Measurements from ENCODE around the gene PTPRT. TPM values are rescaled to one million over a fixed set of nuclear protein-coding genes. Genes with fewer than 3 reads are reported as not detected.

Gene PTPRT
- total RNA-seq, 1 experiment from 2014 or later = not detected

- no peak for DNase-seq (ENCODE audit: low spot score)
- Histone ChIP-seq H3K9me3 (ENCODE audit: low read depth, low read length, poor library complexity, severe bottlenecking) (no peaks in the 10 kb centered on the region), H3K27me3 (replicated peaks; ENCODE audit: insufficient read depth, low read depth, low read length, poor library complexity) (peaks cover 7% of the 10 kb centered on the region), H3K4me3 (ENCODE audit: low read depth, low read length, poor library complexity, severe bottlenecking) (no peak overlapping the region), H3K36me3 (ENCODE audit: insufficient read depth, low read length, poor library complexity, severe bottlenecking) (no peaks in the 10 kb centered on the region), H3K27ac (ENCODE audit: low read depth, low read length, poor library complexity, severe bottlenecking) (no peak overlapping the region), H3K4me1 (ENCODE audit: insufficient read depth, low read length, poor library complexity, severe bottlenecking) (no peaks in the 10 kb centered on the region)
- no peak for TF ChIP-seq EZH2 (IDR thresholded peaks at IDR 0.05; ENCODE audit: borderline replicate concordance, low read depth, low read length, poor library complexity, severe bottlenecking)
- TF ChIP-seq, protein P1, sequence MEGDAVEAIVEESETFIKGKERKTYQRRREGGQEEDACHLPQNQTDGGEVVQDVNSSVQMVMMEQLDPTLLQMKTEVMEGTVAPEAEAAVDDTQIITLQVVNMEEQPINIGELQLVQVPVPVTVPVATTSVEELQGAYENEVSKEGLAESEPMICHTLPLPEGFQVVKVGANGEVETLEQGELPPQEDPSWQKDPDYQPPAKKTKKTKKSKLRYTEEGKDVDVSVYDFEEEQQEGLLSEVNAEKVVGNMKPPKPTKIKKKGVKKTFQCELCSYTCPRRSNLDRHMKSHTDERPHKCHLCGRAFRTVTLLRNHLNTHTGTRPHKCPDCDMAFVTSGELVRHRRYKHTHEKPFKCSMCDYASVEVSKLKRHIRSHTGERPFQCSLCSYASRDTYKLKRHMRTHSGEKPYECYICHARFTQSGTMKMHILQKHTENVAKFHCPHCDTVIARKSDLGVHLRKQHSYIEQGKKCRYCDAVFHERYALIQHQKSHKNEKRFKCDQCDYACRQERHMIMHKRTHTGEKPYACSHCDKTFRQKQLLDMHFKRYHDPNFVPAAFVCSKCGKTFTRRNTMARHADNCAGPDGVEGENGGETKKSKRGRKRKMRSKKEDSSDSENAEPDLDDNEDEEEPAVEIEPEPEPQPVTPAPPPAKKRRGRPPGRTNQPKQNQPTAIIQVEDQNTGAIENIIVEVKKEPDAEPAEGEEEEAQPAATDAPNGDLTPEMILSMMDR (conservative IDR thresholded peaks at IDR 0.05; ENCODE audit: low read depth, low read length) = no peak
- BruUV-seq (replicated peaks) = no TSS peak
- intact Hi-C loops (cut with micrococcal nuclease; ENCODE audit: unreplicated experiment) = no loop called here
- ChIA-PET POLR2A (ENCODE audit: low non-redundant PET) (no interaction called here), CTCF (no interaction called here)
Measured at GRCh38 chr20:43034981-43035724, 154.6 kb downstream of the PTPRT start.

GRCh38 chr20:43032459-43032858 is 157.2 kb downstream of the PTPRT start:
- no TSS peak for BruUV-seq (replicated peaks)
- intact Hi-C loops (cut with micrococcal nuclease; ENCODE audit: unreplicated experiment) = no loop called here
- no peaks in the 10 kb centered on the region for H3K4me1 ChIP-seq (ENCODE audit: insufficient read depth, low read length, poor library complexity, severe bottlenecking)
- no peak overlapping the region for H3K4me3 ChIP-seq (ENCODE audit: low read depth, low read length, poor library complexity, severe bottlenecking)
- POLR2A ChIA-PET (ENCODE audit: low non-redundant PET) = no interaction called here
- CTCF ChIA-PET = no interaction called here
- no peaks in the 10 kb centered on the region for H3K36me3 ChIP-seq (ENCODE audit: insufficient read depth, low read length, poor library complexity, severe bottlenecking)
- H3K27ac ChIP-seq (ENCODE audit: low read depth, low read length, poor library complexity, severe bottlenecking) = no peak overlapping the region
- DNase-seq (ENCODE audit: low spot score) = no peak
- peaks cover 15% of the 10 kb centered on the region for H3K27me3 ChIP-seq (replicated peaks; ENCODE audit: insufficient read depth, low read depth, low read length, poor library complexity)
- TF ChIP-seq, protein P1 (conservative IDR thresholded peaks at IDR 0.05; ENCODE audit: low read depth, low read length) = no peak
- no peak for TF ChIP-seq EZH2 (IDR thresholded peaks at IDR 0.05; ENCODE audit: borderline replicate concordance, low read depth, low read length, poor library complexity, severe bottlenecking)
- no peaks in the 10 kb centered on the region for H3K9me3 ChIP-seq (ENCODE audit: low read depth, low read length, poor library complexity, severe bottlenecking)

DNA sequence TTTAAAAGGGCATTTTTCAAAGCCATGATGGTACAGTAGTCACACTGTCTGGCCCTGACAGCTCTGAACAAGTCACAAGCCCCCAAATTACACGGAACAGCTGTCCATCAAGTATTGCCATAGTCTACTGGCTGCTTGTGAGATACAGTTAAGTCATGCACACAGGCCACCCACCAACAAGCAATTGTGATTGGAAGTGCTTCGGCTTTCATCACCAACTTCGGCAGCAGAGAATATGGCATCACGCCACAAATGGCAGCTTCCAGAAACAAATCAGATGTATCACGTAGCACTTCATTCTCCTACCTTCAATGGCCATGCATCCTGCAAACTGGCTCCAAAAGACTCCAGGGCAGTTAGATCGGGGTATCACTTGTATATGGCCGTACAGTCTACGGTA is 160.5 kb downstream of the PTPRT start:
- TF ChIP-seq, protein P1 (conservative IDR thresholded peaks at IDR 0.05; ENCODE audit: low read depth, low read length) = no peak
- no peak for TF ChIP-seq EZH2 (IDR thresholded peaks at IDR 0.05; ENCODE audit: borderline replicate concordance, low read depth, low read length, poor library complexity, severe bottlenecking)
- ChIA-PET POLR2A (ENCODE audit: low non-redundant PET) (no interaction called here), CTCF (no interaction called here)
- BruUV-seq (replicated peaks) = no TSS peak
- no peak overlapping the region for H3K27ac ChIP-seq (ENCODE audit: low read depth, low read length, poor library complexity, severe bottlenecking)
- H3K4me1 ChIP-seq (ENCODE audit: insufficient read depth, low read length, poor library complexity, severe bottlenecking) = no peaks in the 10 kb centered on the region
- no peak for DNase-seq (ENCODE audit: low spot score)
- no peaks in the 10 kb centered on the region for H3K9me3 ChIP-seq (ENCODE audit: low read depth, low read length, poor library complexity, severe bottlenecking)
- no peaks in the 10 kb centered on the region for H3K36me3 ChIP-seq (ENCODE audit: insufficient read depth, low read length, poor library complexity, severe bottlenecking)
- intact Hi-C loops (cut with micrococcal nuclease; ENCODE audit: unreplicated experiment) = no loop called here
- H3K4me3 ChIP-seq (ENCODE audit: low read depth, low read length, poor library complexity, severe bottlenecking) = no peak overlapping the region
- peaks cover 9% of the 10 kb centered on the region for H3K27me3 ChIP-seq (replicated peaks; ENCODE audit: insufficient read depth, low read depth, low read length, poor library complexity)
